Naive thymus-derived CD4-positive, alpha-beta T cell (primary cell): ENCODE measurements around the gene RRP36. TPM values are rescaled to one million over a fixed set of nuclear protein-coding genes. Genes with fewer than 3 reads are reported as not detected.

ENCODE experiments used
- ATAC-seq: fragments of 150-1000 bp; cut with Tn5 transposase; 2 replicates; pipeline ENCODE4 v1.10.0; 2021; ENCODE audit warnings: mild to moderate bottlenecking, moderate library complexity
- CTCF ChIA-PET: fragments of 350-600 bp; sonication (Branson Sonifier 250); formaldehyde crosslinking; loops from one replicate; lab custom pipeline; 2021; ENCODE audit warnings: antibody characterized with exemption; lab: Charles Lee
- POLR2A ChIA-PET: fragments of 350-600 bp; sonication (Branson Sonifier 250); formaldehyde crosslinking; loops from one replicate; lab custom pipeline; 2021; ENCODE audit warnings: antibody characterized with exemption, inconsistent platforms; lab: Charles Lee
- DNase-seq, 9 donors: peaks; one replicate each; pipeline versions ENCODE4 v3.0.0 to v3.0.0-alpha.2; 2020 to 2022; ENCODE audit warnings: mixed read lengths in 1 of 9
- H3K27ac ChIP-seq: one replicate; pipeline ENCODE4 v1.7.0; 2013; ENCODE audit warnings: mild to moderate bottlenecking, low read depth, low read length, moderate library complexity
- H3K27me3 ChIP-seq, 2 donors: one replicate each; pipeline ENCODE4 v1.7.0; 2013; ENCODE audit warnings: low read length in 2 of 2, mild to moderate bottlenecking in 2 of 2, moderate library complexity in 2 of 2; ENCODE audit not compliant: control insufficient read depth in 2 of 2, insufficient read depth in 2 of 2
- H3K36me3 ChIP-seq, 3 experiments: 1 replicate in 2 of 3; 2 replicates in 1 of 3; pipeline ENCODE4 v1.7.0; 2013; ENCODE audit warnings: low read length in 3 of 3, mild to moderate bottlenecking in 3 of 3, moderate library complexity in 1 of 3; ENCODE audit not compliant: insufficient read depth in 3 of 3, control insufficient read depth in 2 of 3
- H3K4me1 ChIP-seq, 2 donors: one replicate each; pipeline ENCODE4 v1.7.0; 2013; ENCODE audit warnings: low read length in 2 of 2, mild to moderate bottlenecking in 2 of 2, moderate library complexity in 1 of 2; ENCODE audit not compliant: control insufficient read depth in 2 of 2, insufficient read depth in 2 of 2
- H3K4me3 ChIP-seq: 2 replicates; pipeline ENCODE4 v1.7.0; 2013; ENCODE audit warnings: mild to moderate bottlenecking, low read length
- H3K9me3 ChIP-seq, 3 experiments: 1 replicate in 2 of 3; 2 replicates in 1 of 3; pipeline ENCODE4 v1.7.0; 2013; ENCODE audit warnings: low read length in 3 of 3; ENCODE audit not compliant: control insufficient read depth in 2 of 3
- H3K27ac Mint-ChIP-seq, 9 donors: one replicate each; pipeline ENCODE4 v1.8.0; 2020 to 2022; ENCODE audit warnings: mixed read lengths in 9 of 9, mild to moderate bottlenecking in 8 of 9, moderate library complexity in 5 of 9, inconsistent platforms in 2 of 9
- H3K27me3 Mint-ChIP-seq, 5 donors: one replicate each; pipeline ENCODE4 v1.8.0; 2021 to 2022; ENCODE audit warnings: mixed read lengths in 5 of 5, mild to moderate bottlenecking in 1 of 5
- H3K36me3 Mint-ChIP-seq, 5 donors: one replicate each; pipeline ENCODE4 v1.8.0; 2020 to 2022; ENCODE audit warnings: mixed read lengths in 5 of 5, mild to moderate bottlenecking in 3 of 5, inconsistent platforms in 1 of 5
- H3K4me1 Mint-ChIP-seq, 7 donors: one replicate each; pipeline ENCODE4 v1.8.0; 2020 to 2022; ENCODE audit warnings: mixed read lengths in 7 of 7, mild to moderate bottlenecking in 3 of 7, inconsistent platforms in 1 of 7
- H3K4me3 Mint-ChIP-seq, 10 donors: one replicate each; pipeline ENCODE4 v1.8.0; 2020 to 2022; ENCODE audit warnings: mild to moderate bottlenecking in 10 of 10, mixed read lengths in 10 of 10, moderate library complexity in 6 of 10, inconsistent platforms in 2 of 10
- H3K9me3 Mint-ChIP-seq, 11 donors: one replicate each; pipeline ENCODE4 v1.8.0; 2020 to 2022; ENCODE audit warnings: mixed read lengths in 11 of 11, mild to moderate bottlenecking in 4 of 11, inconsistent platforms in 1 of 11, moderate library complexity in 1 of 11
- intact Hi-C, 2 donors: fragments of 100-400 bp; cut with micrococcal nuclease; formaldehyde crosslinking; loops; one replicate each; pipeline ENCODE4 v1.15.1; 2023
- polyA plus RNA-seq, 2 donors: library from polyadenylated mRNA; unstranded; fragments of 300-500 nt; fragmentation: Illumina TruSeq; gene quantifications; one replicate each; pipeline ENCODE4 v1.2.3, GENCODE V29; 2021
- total RNA-seq, 6 experiments: library from RNA in 5 of 6; stranded (reverse) in 5 of 6; gene quantifications; 1 replicate in 5 of 6; 2 replicates in 1 of 6; pipeline ENCODE4 v1.2.3 and lab custom pipeline; 2021 to 2026

The RRP36 gene
- total and polyA plus RNA-seq, 7 experiments from 2014 or later = 25.4 to 89.6 (median 49.1) TPM

- peaks cover 0 to 8% (median 0%) of the 10 kb centered on the region in 7 donors for H3K4me1 Mint-ChIP-seq
- H3K4me3 Mint-ChIP-seq = peak overlapping the region; percentile 15 to 77 (median 52)
- ATAC-seq = no peak
- no peaks in the 10 kb centered on the region for H3K9me3 Mint-ChIP-seq
- peaks cover 14 to 37% (median 16%) of the 10 kb centered on the region in 5 donors for H3K27me3 Mint-ChIP-seq
- ChIA-PET POLR2A (interaction anchor here (1.2 to 1.8 kb wide), 2 partner anchors 14 to 21 kb away, joined by 3 to 4 read pairs; partner anchors contain the start of gene CUL7), CTCF (no interaction called here)
- Histone ChIP-seq H3K36me3 (peaks cover 0 to 28% (median 0%) of the 10 kb centered on the region in 3 experiments), H3K4me3 (no peak overlapping the region), H3K27ac (no peak overlapping the region), H3K27me3 (no peaks in the 10 kb centered on the region), H3K4me1 (no peaks in the 10 kb centered on the region), H3K9me3 (no peaks in the 10 kb centered on the region)
- no peak overlapping the region for H3K27ac Mint-ChIP-seq
- intact Hi-C loops = no loop called here
- no peak for DNase-seq
- peaks cover 0 to 24% (median 15%) of the 10 kb centered on the region in 5 donors for H3K36me3 Mint-ChIP-seq
These were observed 53.6 kb downstream of the RRP36 start for GRCh38 chr6:43074847-43075669.

- peak; percentile 67 for ATAC-seq
- intact Hi-C loops = no loop called here
- Histone ChIP-seq H3K4me3 (no peak within 1 kb of the TSS), H3K27me3 (no peaks in the 10 kb centered on the region), H3K27ac (peak within 1 kb of the TSS; percentile 14), H3K36me3 (peaks cover 0 to 27% (median 0%) of the 10 kb centered on the region in 3 experiments), H3K4me1 (no peaks in the 10 kb centered on the region), H3K9me3 (no peaks in the 10 kb centered on the region)
- peak in 4 of 9 donors; percentile 32 to 59 (median 33) for DNase-seq
- peaks cover 15 to 39% (median 16%) of the 10 kb centered on the region in 5 donors for H3K27me3 Mint-ChIP-seq
- H3K4me1 Mint-ChIP-seq = peaks cover 0 to 8% (median 0%) of the 10 kb centered on the region in 7 donors
- H3K27ac Mint-ChIP-seq = no peak within 1 kb of the TSS
- CTCF ChIA-PET = no interaction called here
- POLR2A ChIA-PET = interaction anchor here (1.2 to 1.8 kb wide), 2 partner anchors 15 to 22 kb away, joined by 3 to 4 read pairs; partner anchors contain the start of gene CUL7
- peak within 1 kb of the TSS; percentile 48 to 77 (median 68) for H3K4me3 Mint-ChIP-seq
- H3K36me3 Mint-ChIP-seq = peaks cover 0 to 24% (median 15%) of the 10 kb centered on the region in 5 donors
- no peaks in the 10 kb centered on the region for H3K9me3 Mint-ChIP-seq
These were observed 54.4 kb downstream of the RRP36 start, which contains the start of gene PTK7 for GRCh38 chr6:43075670-43076463. Gene PTK7 (plus strand): TSS chr6:43076314. CDS start chr6:43076489, 175 bp downstream.

DNA sequence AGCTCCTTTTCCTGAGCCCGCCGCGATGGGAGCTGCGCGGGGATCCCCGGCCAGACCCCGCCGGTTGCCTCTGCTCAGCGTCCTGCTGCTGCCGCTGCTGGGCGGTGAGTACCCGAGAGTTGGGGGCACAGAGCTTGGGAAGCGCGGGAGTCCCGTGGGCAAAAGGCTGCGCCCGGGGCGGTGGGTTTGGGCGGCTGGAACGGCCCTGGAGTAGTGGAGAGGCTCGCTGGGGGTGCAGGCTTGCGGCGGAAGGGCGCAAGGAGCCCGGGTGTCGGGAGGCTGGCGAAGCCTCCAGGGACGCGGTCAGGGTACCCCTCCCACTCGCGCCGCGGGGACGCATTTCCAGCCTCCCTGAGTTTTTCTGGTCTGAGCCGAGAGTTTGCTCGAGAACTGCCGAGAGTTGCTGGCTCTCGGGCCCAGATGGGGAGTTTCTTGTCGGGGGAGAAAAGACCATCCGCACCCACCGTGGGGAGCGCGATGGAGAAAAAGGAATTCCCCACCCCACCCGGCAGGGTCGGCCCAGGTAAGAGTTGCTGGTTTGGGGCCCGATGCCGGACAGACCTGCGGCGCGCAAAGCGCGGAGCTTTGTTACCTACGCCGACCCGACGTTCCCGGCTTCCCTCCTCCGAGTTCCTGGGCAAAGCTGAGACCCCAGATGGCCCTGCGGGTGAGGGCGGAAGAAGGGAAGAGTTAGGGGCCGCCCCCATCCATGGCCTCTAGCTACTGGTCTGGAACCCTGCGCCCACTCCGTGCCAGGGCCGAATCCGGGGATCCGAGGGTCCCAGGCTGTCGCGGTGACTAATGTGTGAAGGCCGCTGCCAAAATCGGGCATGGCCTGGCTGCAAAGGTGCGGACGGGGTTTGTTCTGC, 55.3 kb downstream of the RRP36 start:
- CTCF ChIA-PET = no interaction called here
- Histone ChIP-seq H3K9me3 (no peaks in the 10 kb centered on the region), H3K27me3 (no peaks in the 10 kb centered on the region), H3K4me3 (no peak overlapping the region), H3K27ac (peak overlapping the region; percentile 14), H3K36me3 (peaks cover 0 to 20% (median 0%) of the 10 kb centered on the region in 3 experiments), H3K4me1 (no peaks in the 10 kb centered on the region)
- H3K4me3 Mint-ChIP-seq = peak overlapping the region; percentile 19 to 77 (median 68)
- H3K27me3 Mint-ChIP-seq = peaks cover 15 to 43% (median 18%) of the 10 kb centered on the region in 5 donors
- ATAC-seq (peak; percentile 20), DNase-seq (peak in 2 of 9 donors; percentile 10 to 29)
- peaks cover 0 to 19% (median 14%) of the 10 kb centered on the region in 5 donors for H3K36me3 Mint-ChIP-seq
- H3K4me1 Mint-ChIP-seq = peaks cover 0 to 8% (median 0%) of the 10 kb centered on the region in 7 donors
- H3K27ac Mint-ChIP-seq = no peak overlapping the region
- POLR2A ChIA-PET = interaction anchor here (0.6 to 1.8 kb wide), 2 partner anchors 16 to 46 kb away, joined by 4 read pairs; no protein-coding TSS in a partner anchor
- no peaks in the 10 kb centered on the region for H3K9me3 Mint-ChIP-seq
- intact Hi-C loops = no loop called here

GRCh38 chr6:43077333-43077809, 55.9 kb downstream of the RRP36 start:
- no peaks in the 10 kb centered on the region for H3K9me3 ChIP-seq
- intact Hi-C loops = no loop called here
- H3K36me3 Mint-ChIP-seq = peaks cover 0 to 12% (median 8%) of the 10 kb centered on the region in 5 donors
- H3K4me3 ChIP-seq = no peak overlapping the region
- peak overlapping the region; percentile 19 to 77 (median 68) for H3K4me3 Mint-ChIP-seq
- H3K36me3 ChIP-seq = peaks cover 0 to 15% (median 0%) of the 10 kb centered on the region in 3 experiments
- ChIA-PET CTCF (no interaction called here), POLR2A (interaction anchor here (0.6 kb wide), 2 partner anchors 13 to 46 kb away, joined by 3 to 4 read pairs; no protein-coding TSS in a partner anchor)
- ATAC-seq (no peak), DNase-seq (no peak)
- no peak overlapping the region for H3K27ac ChIP-seq
- H3K4me1 Mint-ChIP-seq = peaks cover 0 to 8% (median 0%) of the 10 kb centered on the region in 7 donors
- peaks cover 15 to 45% (median 18%) of the 10 kb centered on the region in 5 donors for H3K27me3 Mint-ChIP-seq
- no peaks in the 10 kb centered on the region for H3K4me1 ChIP-seq
- H3K9me3 Mint-ChIP-seq = no peaks in the 10 kb centered on the region
- no peak overlapping the region for H3K27ac Mint-ChIP-seq
- no peaks in the 10 kb centered on the region for H3K27me3 ChIP-seq

- Histone ChIP-seq H3K27ac (no peak overlapping the region), H3K4me1 (no peaks in the 10 kb centered on the region), H3K27me3 (no peaks in the 10 kb centered on the region), H3K4me3 (no peak overlapping the region), H3K9me3 (no peaks in the 10 kb centered on the region), H3K36me3 (peaks cover 0 to 8% (median 0%) of the 10 kb centered on the region in 3 experiments)
- ATAC-seq (no peak), DNase-seq (no peak)
- Mint-ChIP-seq H3K4me1 (peaks cover 0 to 8% (median 0%) of the 10 kb centered on the region in 7 donors), H3K27ac (no peak overlapping the region), H3K27me3 (peaks cover 15 to 45% (median 18%) of the 10 kb centered on the region in 5 donors), H3K9me3 (no peaks in the 10 kb centered on the region), H3K4me3 (peak overlapping the region in 8 of 10 donors; percentile 13 to 77 (median 43)), H3K36me3 (peaks cover 0 to 7% (median 1%) of the 10 kb centered on the region in 5 donors)
- intact Hi-C loops = no loop called here
- POLR2A ChIA-PET = interaction anchor here (0.6 kb wide), 1 partner anchor 12 kb away, joined by 3 read pairs; no protein-coding TSS in a partner anchor
- CTCF ChIA-PET = no interaction called here
These were observed 56.6 kb downstream of the RRP36 start for GRCh38 chr6:43077981-43078511.
